ENCODE results near the gene CDC16. TPM values are rescaled to one million over a fixed set of nuclear protein-coding genes. Genes with fewer than 3 reads are reported as not detected.

Gene CDC16, protein sequence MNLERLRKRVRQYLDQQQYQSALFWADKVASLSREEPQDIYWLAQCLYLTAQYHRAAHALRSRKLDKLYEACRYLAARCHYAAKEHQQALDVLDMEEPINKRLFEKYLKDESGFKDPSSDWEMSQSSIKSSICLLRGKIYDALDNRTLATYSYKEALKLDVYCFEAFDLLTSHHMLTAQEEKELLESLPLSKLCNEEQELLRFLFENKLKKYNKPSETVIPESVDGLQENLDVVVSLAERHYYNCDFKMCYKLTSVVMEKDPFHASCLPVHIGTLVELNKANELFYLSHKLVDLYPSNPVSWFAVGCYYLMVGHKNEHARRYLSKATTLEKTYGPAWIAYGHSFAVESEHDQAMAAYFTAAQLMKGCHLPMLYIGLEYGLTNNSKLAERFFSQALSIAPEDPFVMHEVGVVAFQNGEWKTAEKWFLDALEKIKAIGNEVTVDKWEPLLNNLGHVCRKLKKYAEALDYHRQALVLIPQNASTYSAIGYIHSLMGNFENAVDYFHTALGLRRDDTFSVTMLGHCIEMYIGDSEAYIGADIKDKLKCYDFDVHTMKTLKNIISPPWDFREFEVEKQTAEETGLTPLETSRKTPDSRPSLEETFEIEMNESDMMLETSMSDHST
- total RNA-seq: 10 to 100 TPM; 18.5 to 22.2 (median 20.5) TPM

DNA sequence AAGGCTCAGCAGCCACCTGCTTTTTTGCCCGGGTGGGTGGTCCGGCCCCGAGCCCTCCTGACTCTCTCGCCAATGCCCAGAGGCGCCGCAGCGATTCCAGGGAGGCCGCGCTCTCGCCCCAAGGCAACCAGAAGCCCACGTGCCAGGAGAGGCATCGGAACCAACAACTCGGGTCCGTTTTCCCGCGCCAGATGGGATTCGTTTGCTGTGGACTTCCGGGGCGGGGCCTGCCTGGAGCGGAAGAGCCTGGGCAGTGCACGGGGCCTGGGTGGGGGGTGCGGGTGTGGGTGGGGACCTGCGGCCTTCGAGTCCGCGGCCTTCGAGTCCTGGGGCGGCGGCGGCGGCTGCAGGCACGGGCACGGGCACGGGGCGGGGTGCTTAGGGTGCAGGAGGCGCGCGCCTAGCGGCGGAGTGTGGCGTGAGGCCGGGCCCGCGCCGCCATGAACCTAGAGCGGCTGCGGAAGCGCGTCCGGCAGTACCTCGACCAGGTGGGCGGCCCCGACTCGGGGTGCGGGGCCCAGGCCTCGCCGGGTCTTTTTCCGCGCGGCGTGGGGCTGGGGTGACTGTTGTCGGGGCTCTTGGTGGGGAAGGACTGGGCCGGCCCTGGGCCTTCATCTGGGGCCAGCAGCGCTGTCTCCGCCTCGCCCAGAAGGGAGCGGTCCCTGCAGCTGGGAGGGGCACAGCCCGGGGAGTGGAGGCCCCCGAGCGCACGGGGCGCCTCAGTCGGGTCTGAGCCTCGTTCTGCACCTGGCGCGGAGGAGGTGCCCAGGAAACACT, at the start of gene CDC16:
TSS of gene CDC16 (plus strand) at position 253 of the 777 bp plus-strand sequence. CDS start at position 441, 188 bp downstream.
- H3K27ac ChIP-seq: peak within 1 kb of the TSS; percentile 82 to 90 (median 86)
- H3K4me1 ChIP-seq: peaks cover 5 to 12% of the 10 kb centered on the region in 2 donors
- in situ Hi-C loops (cut with MboI; ENCODE audit: low sequenced_read_pairs in 4 of 4): no loop called here
- peaks cover 0 to 25% of the 10 kb centered on the region in 2 donors for H3K36me3 ChIP-seq
- peak within 1 kb of the TSS; percentile 72 to 94 (median 85) for H3K4me3 ChIP-seq
- no peaks in the 10 kb centered on the region for H3K9me3 ChIP-seq
- intact Hi-C loops (cut with DNase I; ENCODE audit: low total_unique reads): loop anchor here (1.0 kb wide), 1 partner anchor 46 kb away; the partner anchor contains the start of gene UPF3A
- H3K27me3 ChIP-seq: no peaks in the 10 kb centered on the region
- DNase-seq: peak; percentile 85 to 91
- TF ChIP-seq POLR2A (IDR thresholded peaks at IDR 0.05): peak; percentile 60 to 62
- TF ChIP-seq, protein P1, sequence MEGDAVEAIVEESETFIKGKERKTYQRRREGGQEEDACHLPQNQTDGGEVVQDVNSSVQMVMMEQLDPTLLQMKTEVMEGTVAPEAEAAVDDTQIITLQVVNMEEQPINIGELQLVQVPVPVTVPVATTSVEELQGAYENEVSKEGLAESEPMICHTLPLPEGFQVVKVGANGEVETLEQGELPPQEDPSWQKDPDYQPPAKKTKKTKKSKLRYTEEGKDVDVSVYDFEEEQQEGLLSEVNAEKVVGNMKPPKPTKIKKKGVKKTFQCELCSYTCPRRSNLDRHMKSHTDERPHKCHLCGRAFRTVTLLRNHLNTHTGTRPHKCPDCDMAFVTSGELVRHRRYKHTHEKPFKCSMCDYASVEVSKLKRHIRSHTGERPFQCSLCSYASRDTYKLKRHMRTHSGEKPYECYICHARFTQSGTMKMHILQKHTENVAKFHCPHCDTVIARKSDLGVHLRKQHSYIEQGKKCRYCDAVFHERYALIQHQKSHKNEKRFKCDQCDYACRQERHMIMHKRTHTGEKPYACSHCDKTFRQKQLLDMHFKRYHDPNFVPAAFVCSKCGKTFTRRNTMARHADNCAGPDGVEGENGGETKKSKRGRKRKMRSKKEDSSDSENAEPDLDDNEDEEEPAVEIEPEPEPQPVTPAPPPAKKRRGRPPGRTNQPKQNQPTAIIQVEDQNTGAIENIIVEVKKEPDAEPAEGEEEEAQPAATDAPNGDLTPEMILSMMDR (IDR thresholded peaks at IDR 0.05 in 4 of 5, conservative IDR thresholded peaks at IDR 0.05 in 1 of 5): no peak
- peak; percentile 94 to 96 for ATAC-seq

DNA sequence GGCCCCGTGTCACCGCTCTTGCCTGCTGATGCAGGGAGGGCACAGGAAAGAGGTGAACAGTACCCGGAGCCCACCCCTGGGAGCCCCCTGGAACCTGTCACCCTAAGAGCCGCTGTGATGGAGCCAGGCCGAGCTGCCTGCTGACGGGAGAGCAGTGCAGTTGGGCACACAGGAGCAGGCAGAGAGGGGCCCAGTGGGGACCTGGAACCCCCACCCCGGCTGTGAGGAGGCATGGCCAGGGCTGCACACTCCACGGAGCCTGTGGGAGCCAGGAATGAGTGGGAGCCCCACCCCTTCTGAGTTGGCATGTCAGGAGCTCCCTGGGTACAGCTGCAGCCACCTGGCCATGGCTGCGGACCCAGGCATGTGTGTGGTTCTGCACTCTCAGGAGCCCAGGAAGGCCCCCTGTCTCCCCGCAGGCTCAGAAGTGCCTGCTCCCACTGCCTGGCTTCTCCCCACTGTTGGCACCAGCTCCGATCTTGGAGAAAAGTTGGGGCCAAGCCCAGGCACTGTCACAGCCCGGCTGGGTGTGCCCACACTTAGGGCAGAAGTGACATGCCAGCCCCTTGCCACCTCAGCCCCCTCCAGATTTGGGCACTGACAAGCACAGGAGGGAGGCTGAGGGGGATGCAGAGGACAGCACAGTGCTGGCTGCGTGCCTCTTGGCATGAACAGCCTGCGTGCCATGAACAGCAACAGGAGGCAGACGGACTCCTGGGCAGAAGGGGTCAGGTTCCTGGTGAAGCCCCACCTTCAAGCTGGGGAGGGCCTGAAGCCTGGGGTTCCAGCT, 49.3 kb upstream of the CDC16 start:
- intact Hi-C loops (cut with DNase I; ENCODE audit: low total_unique reads): no loop called here
- TF ChIP-seq, protein P1 (IDR thresholded peaks at IDR 0.05 in 4 of 5, conservative IDR thresholded peaks at IDR 0.05 in 1 of 5): no peak
- no peak for TF ChIP-seq POLR2A (IDR thresholded peaks at IDR 0.05)
- Histone ChIP-seq H3K4me3 (no peak overlapping the region), H3K27ac (no peak overlapping the region), H3K27me3 (no peaks in the 10 kb centered on the region), H3K36me3 (no peaks in the 10 kb centered on the region), H3K9me3 (no peaks in the 10 kb centered on the region), H3K4me1 (peaks cover 0 to 3% of the 10 kb centered on the region in 2 donors)
- no peak for DNase-seq
- ATAC-seq: no peak
- in situ Hi-C loops (cut with MboI; ENCODE audit: low sequenced_read_pairs in 4 of 4): no loop called here

DNA sequence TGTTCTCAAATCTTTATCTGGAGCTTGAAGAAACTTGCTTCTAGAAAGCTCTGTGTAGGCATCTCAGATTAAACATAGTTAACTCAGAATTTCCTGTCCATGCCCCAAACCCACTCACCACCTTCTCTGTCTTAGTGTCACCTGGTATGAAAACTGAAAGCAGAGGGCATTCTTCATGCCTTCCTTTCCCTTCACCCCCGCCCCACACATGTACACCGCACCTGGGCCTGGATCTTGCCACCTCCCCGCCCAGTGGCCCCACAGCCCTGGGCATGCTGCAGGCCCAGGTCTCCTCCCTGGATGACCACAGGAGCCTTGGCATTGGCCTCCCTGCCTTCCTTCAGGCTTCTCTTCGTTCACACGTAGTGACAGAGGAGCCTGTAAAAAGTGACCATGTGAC, 39.8 kb upstream of the CDC16 start:
- H3K36me3 ChIP-seq: no peaks in the 10 kb centered on the region
- ATAC-seq (no peak), DNase-seq (no peak)
- intact Hi-C loops (cut with DNase I; ENCODE audit: low total_unique reads) (no loop called here), in situ Hi-C loops (cut with MboI; ENCODE audit: low sequenced_read_pairs in 4 of 4) (no loop called here)
- H3K27ac ChIP-seq: no peak overlapping the region
- no peaks in the 10 kb centered on the region for H3K9me3 ChIP-seq
- no peak for TF ChIP-seq POLR2A (IDR thresholded peaks at IDR 0.05)
- TF ChIP-seq, protein P1 (IDR thresholded peaks at IDR 0.05 in 4 of 5, conservative IDR thresholded peaks at IDR 0.05 in 1 of 5): no peak
- no peak overlapping the region for H3K4me3 ChIP-seq
- no peaks in the 10 kb centered on the region for H3K4me1 ChIP-seq
- peaks cover 0 to 6% (median 0%) of the 10 kb centered on the region in 3 donors for H3K27me3 ChIP-seq

DNA sequence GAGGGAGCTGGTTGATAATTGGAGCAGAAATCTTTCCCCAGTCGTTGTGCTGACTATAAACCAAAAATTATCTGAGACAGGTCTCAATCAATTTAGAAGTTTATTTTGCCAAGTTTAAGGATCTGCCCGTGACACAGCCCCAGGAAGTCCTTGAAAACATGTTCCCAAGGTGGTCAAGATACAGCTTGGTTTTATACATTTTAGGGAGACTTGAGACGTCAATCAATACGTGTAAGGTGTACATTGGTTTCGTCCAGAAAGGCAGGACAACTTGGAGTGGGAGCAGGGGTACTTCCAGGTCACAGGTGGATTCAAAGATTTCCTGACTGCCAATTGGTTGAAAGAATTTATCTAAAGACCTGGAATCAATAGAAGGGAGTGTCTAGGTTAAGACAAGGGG, 38.1 kb upstream of the CDC16 start:
- peaks cover 0 to 22% (median 8%) of the 10 kb centered on the region in 3 donors for H3K27me3 ChIP-seq
- intact Hi-C loops (cut with DNase I; ENCODE audit: low total_unique reads): no loop called here
- ATAC-seq: no peak

More for the DNA sequence above, 38.1 kb upstream of the CDC16 start:
- in situ Hi-C loops (cut with MboI; ENCODE audit: low sequenced_read_pairs in 4 of 4): no loop called here
- Histone ChIP-seq H3K9me3 (no peaks in the 10 kb centered on the region), H3K27ac (no peak overlapping the region), H3K4me3 (no peak overlapping the region), H3K4me1 (no peaks in the 10 kb centered on the region), H3K36me3 (no peaks in the 10 kb centered on the region)
- DNase-seq: no peak
- TF ChIP-seq POLR2A (IDR thresholded peaks at IDR 0.05): no peak
- TF ChIP-seq, protein P1 (IDR thresholded peaks at IDR 0.05 in 4 of 5, conservative IDR thresholded peaks at IDR 0.05 in 1 of 5): no peak

Measured in gastrocnemius medialis (tissue), 4 donors.